HG02588 (cell line): ENCODE measurements around the gene SEMA3F.

Experiments
- ATAC-seq: cut with Tn5 transposase; IDR thresholded peaks from one replicate; pipeline ENCODE4 v1.9.1; 2021; ENCODE audit warnings: mild to moderate bottlenecking, moderate library complexity; ENCODE audit not compliant: unreplicated experiment

Gene SEMA3F

GRCh38 chr3:50154840-50155490 lies at the start of gene SEMA3F:
Gene SEMA3F, plus strand, starts transcription at chr3:50155324. Its CDS starts 4,299 bp downstream, at chr3:50159623.
- ATAC-seq, result peak; percentile 56

DNA sequence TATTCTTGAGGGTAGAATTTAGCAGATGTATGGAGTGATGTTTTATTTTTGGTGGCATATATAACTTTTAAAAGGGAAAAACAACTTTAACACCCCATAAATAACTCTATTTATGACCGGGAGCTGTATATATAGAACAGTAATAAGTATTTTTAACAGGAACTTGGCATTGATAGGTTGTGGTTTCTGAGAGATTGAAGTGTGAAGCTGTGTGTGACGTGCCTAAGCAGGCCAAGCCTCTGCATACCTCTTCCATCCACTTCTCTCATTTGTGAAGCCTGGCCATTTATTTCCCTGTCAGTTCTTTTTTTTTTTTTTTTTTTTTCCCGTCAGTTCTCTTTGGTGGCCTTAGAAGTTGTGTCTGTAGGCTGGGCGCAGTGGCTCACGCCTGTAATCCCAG lies 43.4 kb upstream of the SEMA3F start:
- ATAC-seq, result no peak

DNA sequence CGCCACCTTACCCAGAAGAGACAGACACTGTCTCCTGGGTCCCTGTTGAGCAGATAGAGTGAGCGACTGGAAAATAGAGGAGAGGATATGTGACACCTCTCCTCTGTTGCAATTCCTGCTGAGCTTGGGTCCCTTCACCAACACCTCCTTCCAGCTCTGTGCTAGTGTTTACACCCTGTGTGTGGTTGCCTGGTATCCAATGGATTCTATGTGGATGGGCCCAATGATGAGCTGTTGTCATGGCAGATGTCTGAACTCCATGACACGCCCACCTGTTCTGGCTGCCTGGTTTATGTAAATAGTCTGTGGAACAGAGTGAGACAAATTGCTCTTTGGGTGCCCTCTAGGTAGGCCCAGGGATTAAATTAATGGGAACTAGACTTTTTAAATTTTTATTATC lies 42.7 kb upstream of the SEMA3F start:
- ATAC-seq, result no peak

DNA sequence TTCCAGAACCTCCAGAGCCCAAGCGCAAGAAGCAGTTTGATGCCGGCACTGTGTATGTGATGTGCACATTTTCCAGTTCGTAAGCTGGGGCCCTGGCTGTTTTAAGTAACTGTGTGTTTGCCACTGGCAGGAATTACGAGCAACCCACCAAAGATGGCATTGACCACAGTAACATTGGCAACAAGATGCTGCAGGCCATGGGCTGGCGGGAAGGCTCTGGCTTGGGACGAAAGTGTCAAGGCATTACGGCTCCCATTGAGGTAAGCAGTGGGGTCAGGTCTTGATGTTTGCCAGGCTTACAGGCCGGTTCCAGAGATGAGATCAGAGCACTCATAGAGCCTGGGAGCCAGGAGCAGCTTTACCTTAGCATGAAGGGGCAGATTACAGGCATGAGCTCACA lies 38.0 kb upstream of the SEMA3F start:
- no peak for ATAC-seq

GRCh38 chr3:50118237-50118636 lies 36.9 kb upstream of the SEMA3F start:
- ATAC-seq, result no peak

DNA sequence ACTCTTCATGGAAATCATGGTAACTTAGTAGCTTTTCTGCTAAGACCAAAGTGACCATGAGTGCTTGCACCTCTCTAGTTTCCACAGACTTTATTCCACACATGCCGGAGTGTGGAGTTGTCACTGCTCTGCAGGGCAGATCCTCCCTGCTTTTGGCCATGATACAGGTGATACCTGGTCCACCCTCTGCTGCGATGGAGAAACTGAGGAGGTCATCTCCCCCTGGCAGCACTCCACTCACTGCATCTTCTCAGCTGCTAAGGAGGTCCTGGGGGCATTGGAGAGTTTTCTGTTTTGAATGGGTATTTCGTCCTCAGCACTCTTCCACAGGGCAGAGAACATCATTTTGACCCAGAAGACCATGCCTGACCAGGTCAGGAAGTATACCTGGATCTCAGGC lies 35.3 kb upstream of the SEMA3F start:
- ATAC-seq, result no peak

DNA sequence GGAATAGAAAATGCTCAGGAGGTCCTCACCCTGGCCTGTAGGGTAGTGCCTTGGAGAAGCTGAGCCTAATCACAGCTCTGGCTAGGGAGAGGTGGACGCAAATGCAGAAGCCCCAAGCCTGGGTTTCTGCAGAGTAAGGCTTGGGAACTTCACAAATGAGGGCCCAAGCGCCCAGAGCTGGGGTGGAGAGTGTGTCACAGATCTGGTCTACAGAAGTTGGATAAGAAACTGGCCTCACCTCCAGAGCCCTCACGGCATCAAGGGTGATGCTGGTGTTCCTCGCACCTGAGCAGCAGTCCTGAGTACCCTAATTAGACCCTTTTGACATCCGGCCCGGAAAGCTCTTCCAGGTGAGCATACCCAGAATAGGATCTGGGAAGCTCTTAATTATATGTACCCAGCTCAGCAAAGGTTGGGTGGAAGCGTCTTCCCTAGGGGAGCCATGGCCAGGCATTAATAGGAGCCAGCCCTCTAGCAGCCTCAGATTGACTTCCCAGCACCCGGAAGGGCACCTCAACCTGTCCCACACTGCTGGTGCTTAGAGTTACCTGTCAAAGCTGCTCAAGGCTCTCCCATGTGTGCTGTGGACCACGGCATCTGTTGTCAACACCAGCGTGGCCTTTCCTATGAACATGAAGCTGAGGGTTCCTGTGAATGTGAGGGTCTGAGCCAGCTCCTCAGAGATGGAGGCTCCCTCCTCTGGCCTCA lies 34.6 kb upstream of the SEMA3F start:
- ATAC-seq, result no peak

GRCh38 chr3:50121072-50122032 lies 33.8 kb upstream of the SEMA3F start:
- ATAC-seq, result no peak

DNA sequence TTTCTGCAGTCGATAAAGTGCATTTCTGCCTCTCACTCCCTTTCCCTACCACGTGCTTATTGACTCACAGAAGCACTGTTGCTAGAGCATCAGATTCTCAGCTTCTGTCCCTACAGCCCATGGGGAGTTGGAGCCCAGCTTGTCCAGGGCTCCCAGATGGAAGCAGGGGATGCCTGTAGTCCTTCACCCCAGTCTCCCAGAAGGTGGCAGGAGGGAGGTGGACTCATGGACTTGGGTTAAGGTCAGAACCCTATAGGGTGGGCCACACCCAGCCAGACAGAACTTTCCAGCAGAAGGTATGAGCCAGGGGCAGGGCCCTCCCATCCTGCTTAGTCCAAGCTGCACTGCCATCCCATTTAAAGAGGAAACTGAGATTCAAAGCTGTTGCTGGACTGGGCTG lies 33.1 kb upstream of the SEMA3F start:
- ATAC-seq, result no peak

DNA sequence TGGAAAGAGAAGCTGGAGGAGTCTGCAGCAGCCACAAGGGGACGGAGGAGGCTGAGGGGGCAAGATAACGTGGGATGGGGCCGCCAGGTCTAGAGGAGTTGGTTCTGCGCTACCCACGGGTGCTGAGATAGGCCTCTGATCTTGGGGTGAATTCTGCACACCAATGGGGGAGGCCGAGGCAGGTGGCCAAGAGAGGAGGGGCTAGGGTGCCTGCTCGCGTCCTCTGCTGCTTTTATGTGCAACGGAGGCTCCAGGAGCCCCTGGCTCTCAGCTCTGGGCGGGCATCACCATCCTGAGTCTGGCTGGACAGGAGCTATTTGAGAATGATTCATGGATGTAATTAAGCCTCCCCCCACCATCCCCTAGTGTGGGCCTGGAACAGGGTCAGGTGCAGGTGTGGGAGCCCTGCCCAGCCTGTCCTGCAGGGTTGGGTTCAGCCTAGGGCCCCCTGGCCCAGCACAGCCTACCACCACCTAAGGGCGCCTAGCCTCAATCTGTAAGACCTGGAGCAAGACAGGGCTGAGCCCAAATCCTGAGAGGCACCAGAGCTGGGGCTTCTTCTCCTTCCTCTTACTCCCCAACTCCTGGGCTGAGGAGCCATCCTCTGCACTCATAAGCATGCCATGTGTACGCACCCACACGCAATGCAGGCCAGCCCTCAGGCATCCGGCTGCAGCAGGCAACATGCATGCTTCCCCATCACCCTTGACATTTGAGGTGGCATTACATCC lies 32.3 kb upstream of the SEMA3F start:
- no peak for ATAC-seq

DNA sequence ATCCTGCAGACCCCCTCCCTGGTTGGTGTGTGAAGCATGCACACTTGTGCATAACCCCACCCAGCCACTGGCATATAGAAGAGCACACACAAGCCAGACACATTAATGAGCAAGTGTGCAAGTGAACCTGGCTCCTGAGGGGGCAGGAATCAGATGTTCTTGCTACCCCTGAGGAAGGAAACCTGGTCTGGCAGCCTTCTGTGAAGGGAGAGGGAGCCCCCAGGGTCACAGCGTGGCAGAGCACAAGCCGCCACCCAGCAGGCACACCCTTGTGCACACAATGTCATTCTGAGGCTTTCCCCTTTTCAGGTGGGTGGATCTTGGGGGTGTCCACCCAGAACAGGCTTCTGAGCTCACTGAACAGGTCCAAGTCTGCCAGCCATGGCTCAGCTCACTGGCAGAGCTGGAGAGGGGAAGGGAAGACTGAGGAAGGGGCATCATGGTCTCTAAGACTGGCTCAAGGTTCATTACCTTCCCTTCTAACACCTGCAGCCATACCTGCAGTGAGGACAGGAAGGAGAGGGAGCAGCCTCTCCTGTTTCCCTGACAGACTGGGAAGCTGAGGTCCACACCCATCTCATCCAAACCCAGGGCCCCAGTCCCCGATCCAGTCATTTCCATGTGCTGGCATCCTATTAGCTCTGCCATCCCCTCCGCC lies 31.6 kb upstream of the SEMA3F start:
- ATAC-seq, result no peak

DNA sequence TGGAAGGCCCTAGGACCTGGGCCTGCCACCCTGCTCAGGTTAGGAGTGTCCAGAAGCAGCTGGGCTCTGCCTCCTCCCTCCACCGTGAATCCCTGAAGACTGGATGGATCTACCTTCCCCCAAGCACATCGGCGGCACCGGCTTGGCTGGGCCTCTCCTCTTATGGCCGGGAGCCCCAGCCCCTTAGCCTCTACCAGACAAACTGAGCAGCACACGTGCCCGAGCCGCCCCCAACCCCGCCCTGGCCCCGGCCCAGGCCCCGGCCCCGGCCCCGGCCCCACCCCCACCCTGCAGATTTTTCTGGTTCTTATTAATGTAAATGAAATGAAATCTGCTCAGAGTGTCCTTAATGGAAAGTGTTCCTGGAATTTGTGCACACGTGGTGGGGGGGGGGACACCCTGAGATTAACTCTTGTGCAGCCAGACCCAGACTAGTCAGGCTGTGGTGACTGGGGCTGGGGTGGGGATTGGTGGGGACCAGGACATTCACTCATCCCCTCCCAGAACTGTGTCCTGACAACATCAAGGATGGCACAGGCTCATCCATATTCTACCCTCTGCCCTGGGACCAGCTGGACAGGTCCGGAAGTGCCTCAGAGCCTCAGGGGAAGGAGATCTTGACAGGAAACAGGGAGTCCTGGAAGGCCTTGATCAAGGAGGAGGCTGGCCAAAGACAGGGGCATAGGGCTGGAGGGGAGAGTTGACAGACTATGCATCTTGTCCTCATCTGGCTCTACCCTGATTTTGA lies 30.9 kb upstream of the SEMA3F start:
- ATAC-seq, result no peak

GRCh38 chr3:50124800-50125178 lies 30.3 kb upstream of the SEMA3F start:
- no peak for ATAC-seq

- ATAC-seq, result no peak
Measured at GRCh38 chr3:50125541-50126286, 29.4 kb upstream of the SEMA3F start.

DNA sequence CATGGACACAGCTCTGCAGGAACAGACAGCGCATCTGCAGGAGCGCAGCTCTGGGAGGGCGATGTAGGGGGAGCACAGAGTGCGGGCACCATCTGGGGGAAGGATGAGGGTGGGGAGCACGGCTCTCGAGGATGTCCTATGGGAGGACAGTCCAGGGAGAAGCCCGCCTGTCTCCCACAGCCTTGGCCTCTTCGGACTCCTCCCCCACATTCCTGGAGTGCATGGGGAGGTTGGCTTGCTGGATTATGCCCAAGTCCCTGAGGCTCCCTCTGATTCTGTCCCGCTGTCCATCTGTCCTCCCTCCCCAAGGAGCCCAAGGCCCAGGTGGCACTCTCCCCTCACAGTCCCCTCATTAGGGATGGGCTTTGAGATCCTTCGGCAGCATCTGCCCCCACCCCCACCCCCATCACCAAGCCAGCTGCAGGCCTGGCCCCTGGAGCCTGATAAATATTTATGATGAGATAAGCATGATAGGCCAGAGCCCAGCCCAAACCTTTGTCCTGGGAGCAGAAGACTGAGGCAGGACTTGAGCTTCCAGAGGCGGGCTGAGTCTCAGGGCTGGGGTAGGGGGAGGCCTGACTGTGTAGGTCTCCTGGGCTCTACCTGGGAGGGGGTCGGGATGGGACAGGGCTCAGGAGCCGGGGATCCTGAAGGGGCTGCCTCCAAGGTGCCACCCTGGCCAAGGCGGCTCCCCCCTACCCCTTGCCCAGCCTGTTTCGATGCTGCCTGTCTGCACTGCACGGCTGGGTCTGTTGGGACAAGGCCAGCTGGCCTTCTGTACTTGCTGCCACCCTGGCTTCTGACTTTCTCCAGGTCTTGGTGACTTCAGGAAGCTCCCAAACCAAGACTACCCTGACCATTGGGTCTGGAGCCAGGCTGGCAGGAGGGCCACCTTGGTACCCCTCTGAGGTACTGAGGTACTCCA lies 28.6 kb upstream of the SEMA3F start:
- no peak for ATAC-seq

DNA sequence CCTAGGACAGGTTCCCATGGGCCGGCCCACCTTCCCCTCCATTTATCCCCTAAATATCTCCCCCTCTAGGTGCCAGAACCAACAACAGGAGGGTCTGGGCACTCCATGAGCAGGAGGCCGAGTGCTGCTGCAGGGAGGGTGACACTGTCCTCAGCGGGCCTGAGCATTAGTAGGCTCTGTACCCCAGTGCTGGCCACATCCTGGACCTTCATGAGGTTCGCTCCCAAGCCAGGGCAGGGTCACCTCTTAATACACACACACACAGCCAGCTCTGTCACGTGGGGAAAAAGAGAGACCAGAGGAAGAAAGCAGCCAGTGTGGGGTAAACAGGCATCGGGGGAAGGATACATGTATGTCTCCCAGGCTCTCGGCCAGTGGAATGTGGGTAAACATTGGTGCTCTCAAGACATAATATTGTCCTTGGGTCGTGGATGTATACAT lies 27.9 kb upstream of the SEMA3F start:
- no peak for ATAC-seq

- ATAC-seq, result no peak
Measured at GRCh38 chr3:50128001-50128400, 27.1 kb upstream of the SEMA3F start.

DNA sequence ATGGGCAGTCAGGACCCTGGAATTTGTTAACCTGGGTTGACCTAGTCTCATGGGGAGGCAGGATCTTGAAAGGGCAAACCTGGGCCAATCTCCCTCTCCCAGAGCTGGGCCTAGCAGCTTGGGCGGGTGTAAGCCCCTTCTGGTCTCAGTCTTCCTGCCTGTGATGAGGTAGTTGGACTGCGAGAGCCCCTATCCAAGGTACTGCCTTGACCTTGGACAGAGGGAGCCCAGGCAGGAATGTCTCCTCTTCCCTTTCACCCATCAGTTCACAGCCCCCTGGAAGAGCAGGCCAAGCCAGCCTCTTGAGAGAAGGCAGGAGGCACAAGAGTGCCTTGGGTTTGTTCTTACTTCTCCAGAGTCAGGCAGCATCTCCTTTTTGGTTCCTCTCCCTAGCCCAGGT lies 24.7 kb upstream of the SEMA3F start:
- ATAC-seq, result no peak
